HG02678 (cell line): ENCODE results near the gene SCN9A.
"Not testable (repeated sequence)": the region's sequence is repeated elsewhere in the genome, so short reads cannot be mapped to it uniquely, and the experiment has no call there.

Experiments used
- ATAC-seq: cut with Tn5 transposase; IDR thresholded peaks from one replicate; pipeline ENCODE4 v1.9.1; 2021; ENCODE audit warnings: mild to moderate bottlenecking, moderate library complexity; ENCODE audit not compliant: unreplicated experiment

The SCN9A gene

GRCh38 chr2:166335284-166335683 is 40.5 kb downstream of the SCN9A start:
- ATAC-seq = no peak

DNA sequence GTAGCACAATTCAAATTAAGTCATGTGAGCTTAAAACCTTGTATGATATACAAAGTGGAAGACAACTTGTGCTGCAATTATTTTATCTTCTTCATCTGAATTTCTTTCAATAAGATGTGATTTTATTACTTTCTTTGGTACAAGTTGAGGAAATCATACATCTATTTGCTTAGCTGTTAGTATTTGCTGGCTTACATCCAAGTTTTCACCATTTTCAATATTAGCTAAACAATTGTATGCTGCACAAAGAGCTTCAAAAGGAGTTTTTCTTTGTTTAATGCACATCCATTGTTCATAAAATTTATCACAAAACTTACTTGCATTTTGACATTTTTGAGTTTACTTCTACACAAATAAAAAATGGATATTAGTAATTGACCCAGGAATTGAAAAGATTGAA is 40.9 kb downstream of the SCN9A start:
- no peak for ATAC-seq

- ATAC-seq = no peak
Measured at GRCh38 chr2:166333801-166334200, 41.9 kb downstream of the SCN9A start.

- ATAC-seq = no peak
Measured at GRCh38 chr2:166332106-166332505, 43.6 kb downstream of the SCN9A start.

DNA sequence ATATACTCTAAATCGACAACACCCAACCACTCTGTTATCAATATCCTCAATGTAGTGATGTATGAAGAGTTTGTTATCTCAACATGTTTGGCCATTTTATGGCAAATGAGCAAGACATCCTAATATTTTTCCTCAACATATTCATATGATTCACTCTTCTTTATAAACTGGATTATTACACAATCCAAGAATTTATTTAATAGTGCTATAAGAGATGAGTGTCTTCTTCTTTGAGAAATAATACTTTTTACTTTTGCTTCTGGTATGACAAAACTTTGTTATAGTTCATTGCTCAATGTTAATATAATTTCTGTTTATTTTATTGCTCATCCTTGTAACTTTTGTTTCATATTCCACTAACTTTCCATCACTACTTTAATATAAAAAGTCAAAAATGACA is 44.3 kb downstream of the SCN9A start:
- ATAC-seq = no peak

DNA sequence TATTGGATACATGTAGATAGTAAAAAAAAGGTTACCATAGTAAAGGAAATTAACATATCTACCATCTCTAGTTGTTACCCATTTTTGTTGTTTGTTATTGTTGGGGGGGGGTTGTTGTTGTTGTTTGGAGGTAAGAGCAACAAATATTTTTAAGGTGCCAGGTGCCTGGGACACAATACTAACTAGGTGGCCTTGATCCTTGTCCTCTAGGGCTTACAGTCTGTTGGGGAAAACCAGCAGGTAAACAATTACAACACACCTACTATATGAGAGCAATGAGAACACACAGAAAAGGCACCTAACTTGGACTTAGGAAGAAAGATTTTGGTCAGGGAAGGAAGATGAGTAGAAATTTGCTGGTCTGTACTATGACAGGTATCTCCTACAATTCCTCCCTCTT is 46.3 kb downstream of the SCN9A start:
- no peak for ATAC-seq

- no peak for ATAC-seq
Measured at GRCh38 chr2:166328147-166328546, 47.6 kb downstream of the SCN9A start.

DNA sequence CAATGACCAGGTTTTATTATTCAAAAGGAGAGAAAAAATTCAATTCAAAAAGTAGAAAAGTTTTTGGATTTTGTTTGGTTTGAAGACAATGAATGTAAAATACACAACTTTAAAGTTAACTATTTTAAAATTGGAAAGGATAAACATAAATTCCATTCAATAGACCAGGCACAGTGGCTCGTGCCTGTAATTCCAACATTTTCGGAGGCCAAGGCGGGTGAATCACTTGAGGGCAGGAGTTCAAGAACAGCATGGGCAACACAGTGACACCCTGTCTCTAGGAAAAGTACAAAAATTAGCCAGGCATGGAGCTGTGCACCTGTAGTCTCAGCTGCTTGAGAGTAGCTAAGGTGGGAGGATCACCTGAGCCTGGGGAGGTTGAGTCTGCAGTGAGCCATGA is 54.7 kb downstream of the SCN9A start:
- ATAC-seq = no peak

GRCh38 chr2:166314022-166314759 is 61.6 kb downstream of the SCN9A start:
- ATAC-seq = no peak

GRCh38 chr2:166312863-166313262 is 62.9 kb downstream of the SCN9A start:
- not testable (repeated sequence) for ATAC-seq

- no peak for ATAC-seq
Measured at GRCh38 chr2:166307326-166307725, 68.4 kb downstream of the SCN9A start.

- ATAC-seq = no peak
Measured at GRCh38 chr2:166304656-166305055, 71.1 kb downstream of the SCN9A start.

DNA sequence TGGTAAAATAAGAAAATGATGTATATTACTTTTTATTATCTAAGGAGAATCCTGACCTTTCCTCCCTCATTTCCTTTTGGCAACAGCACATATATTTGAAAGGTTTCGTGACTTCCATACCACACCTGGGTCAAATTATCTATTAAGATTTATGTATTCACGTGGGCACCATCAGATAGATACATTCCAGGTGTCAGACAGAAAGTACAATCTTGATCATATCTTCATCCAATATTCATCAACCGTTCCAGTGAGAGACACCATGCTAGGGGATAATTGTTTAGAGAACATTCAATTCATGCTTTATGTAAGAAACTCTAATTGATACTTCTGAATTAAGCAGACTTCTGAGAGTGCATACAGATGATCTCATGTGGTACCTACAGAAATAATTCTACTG is 73.7 kb downstream of the SCN9A start:
- no peak for ATAC-seq

DNA sequence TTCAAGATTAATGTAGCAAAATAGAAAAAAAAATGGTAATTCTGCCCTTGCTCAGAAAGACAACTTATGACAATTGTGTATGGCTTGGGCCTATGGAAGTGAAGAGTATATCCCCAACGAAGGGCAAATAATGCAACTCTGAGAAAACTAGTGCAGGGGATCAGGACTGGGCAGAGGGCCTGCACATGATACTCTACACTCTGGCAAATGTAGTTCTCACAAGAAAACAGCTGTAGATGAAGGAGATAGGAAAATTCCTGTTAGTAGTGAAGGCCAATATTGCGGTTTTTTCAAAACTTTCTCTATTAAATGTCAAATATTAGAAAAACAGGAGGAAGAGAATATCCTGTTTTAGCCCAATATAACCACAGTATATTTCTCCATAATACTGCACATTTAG is 77.8 kb downstream of the SCN9A start:
- ATAC-seq = no peak

- no peak for ATAC-seq
Measured at GRCh38 chr2:166293984-166294383, 81.8 kb downstream of the SCN9A start.

- no peak for ATAC-seq
Measured at GRCh38 chr2:166285215-166285614, 90.5 kb downstream of the SCN9A start.

- ATAC-seq = no peak
Measured at GRCh38 chr2:166284359-166284758, 91.4 kb downstream of the SCN9A start.

- no peak for ATAC-seq
Measured at GRCh38 chr2:166282154-166282553, 93.6 kb downstream of the SCN9A start.

DNA sequence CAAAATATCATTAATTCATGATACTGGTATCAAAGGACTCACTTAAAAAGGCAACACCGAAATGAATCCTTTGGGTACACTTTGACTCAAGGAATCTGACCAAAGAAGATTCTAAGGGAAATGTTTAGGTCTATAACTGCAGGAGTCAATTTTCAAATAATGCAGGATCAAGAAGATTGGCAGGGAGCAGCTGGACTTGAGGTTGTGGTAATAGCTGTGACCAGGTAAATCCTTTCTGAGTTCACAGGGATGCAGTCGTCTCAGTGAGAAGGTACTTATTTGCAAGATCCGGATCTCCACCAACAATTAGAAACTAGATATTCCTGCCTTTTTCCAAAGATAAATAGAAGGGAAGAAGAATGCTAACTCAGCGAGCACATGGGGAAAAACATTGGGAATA is 96.9 kb downstream of the SCN9A start:
- no peak for ATAC-seq

DNA sequence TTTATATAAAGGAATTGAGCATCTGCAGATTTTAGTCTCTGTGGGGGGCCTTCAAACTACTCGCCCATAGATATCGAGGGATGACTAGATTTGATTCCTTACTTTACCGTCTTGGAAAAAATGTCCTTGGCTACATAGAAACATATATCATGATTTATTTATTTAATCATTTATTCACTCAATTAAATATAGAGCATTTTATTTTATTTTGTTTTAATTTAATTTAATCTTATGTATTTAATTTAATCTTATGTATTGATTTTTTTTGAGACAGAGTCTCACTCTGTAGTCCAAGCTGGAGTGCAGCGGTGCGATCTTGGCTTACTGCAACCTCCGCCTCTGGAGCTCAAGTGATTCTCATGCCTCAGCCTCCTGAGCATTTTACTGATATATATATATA is 105.4 kb downstream of the SCN9A start:
- no peak for ATAC-seq

GRCh38 chr2:166269322-166269721 is 106.4 kb downstream of the SCN9A start:
- ATAC-seq = no peak

DNA sequence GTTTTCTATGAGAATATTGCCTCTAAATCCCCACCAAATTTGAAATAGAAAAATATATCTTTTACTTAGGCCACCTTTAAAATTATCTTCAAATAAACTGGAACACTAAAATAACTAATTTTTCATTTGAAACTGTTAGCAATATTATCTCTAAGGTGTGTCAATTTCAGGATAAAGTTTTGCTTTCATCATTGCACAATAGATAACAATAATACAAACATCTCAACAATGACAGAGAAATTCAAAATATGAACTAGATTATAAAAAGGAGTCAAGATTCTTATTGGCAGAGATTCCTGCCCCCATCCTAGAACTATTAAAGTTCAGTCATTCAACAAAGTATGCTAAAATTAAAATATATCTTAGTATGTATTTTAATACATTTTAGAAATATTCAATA is 117.9 kb downstream of the SCN9A start:
- ATAC-seq = no peak

DNA sequence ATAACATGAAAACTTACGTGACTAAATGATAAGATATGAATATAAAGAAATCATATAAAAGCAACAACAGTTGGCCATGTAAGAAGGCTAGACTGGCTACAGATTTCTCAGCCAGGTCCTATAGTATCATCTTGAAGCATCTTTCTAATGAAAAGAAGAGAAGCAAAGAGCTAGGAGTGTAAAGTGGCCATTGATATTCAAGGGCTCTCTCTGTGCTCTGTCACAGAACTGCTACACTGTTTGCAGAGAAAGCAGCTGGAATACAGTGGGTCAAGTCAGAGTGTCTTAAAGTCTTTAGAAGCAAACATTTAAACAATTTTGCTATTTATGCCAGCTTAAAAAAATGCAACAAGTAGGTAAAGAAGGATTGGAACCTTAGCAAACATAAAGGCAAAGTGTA is 118.8 kb downstream of the SCN9A start:
- ATAC-seq = no peak
